ENCODE results near the gene OR2T33. TPM values are rescaled to one million over a fixed set of nuclear protein-coding genes. Genes with fewer than 3 reads are reported as not detected.

OR2T33 gene
- total and polyA plus RNA-seq, 11 donors, result not detected

- ATAC-seq (no peak), DNase-seq (no peak)
- H3K27me3 ChIP-seq, result no peaks in the 10 kb centered on the region
- no peaks in the 10 kb centered on the region for H3K36me3 ChIP-seq
- WGBS, 4 donors, result 10 to 13% (median 12%) methylated on average over 14 of the region's 14 CpGs
- no peak overlapping the region for H3K4me3 ChIP-seq
- H3K4me1 ChIP-seq, result no peaks in the 10 kb centered on the region
- H3K27ac ChIP-seq, result no peak overlapping the region
- H3K9me3 ChIP-seq, result no peaks in the 10 kb centered on the region
- intact Hi-C loops (cut with DNase I), result no loop called here
- TF ChIP-seq CTCF (IDR thresholded peaks at IDR 0.05) (peak in 11 of 12 donors; percentile 24 to 60 (median 43)), POLR2A (IDR thresholded peaks at IDR 0.05) (no peak)
Observed at GRCh38 chr1:248243204-248243603, 34.6 kb downstream of the OR2T33 start.

- no peaks in the 10 kb centered on the region for H3K36me3 ChIP-seq
- peaks cover 0 to 1% (median 0%) of the 10 kb centered on the region in 12 donors for H3K9me3 ChIP-seq
- H3K4me1 ChIP-seq, result no peaks in the 10 kb centered on the region
- TF ChIP-seq POLR2A (IDR thresholded peaks at IDR 0.05) (no peak), CTCF (IDR thresholded peaks at IDR 0.05) (no peak)
- DNase-seq, result no peak
- no peaks in the 10 kb centered on the region for H3K27me3 ChIP-seq
- no peak overlapping the region for H3K27ac ChIP-seq
- H3K4me3 ChIP-seq, result no peak overlapping the region
- intact Hi-C loops (cut with DNase I), result no loop called here
- no peak for ATAC-seq
- 88 to 90% (median 89%) methylated on average over 9 of the region's 9 CpGs for WGBS, 4 donors
Observed at GRCh38 chr1:248239478-248239877, 38.3 kb downstream of the OR2T33 start.

- no peak for DNase-seq
- intact Hi-C loops (cut with DNase I), result no loop called here
- 61 to 76% (median 65%) methylated on average over 2 of the region's 2 CpGs for WGBS, 4 donors
- ATAC-seq, result no peak
- Histone ChIP-seq H3K36me3 (no peaks in the 10 kb centered on the region), H3K9me3 (peaks cover 0 to 18% (median 0%) of the 10 kb centered on the region in 12 donors), H3K4me1 (no peaks in the 10 kb centered on the region), H3K27me3 (no peaks in the 10 kb centered on the region), H3K27ac (no peak within 1 kb of the TSS), H3K4me3 (no peak within 1 kb of the TSS)
- TF ChIP-seq POLR2A (IDR thresholded peaks at IDR 0.05) (no peak), CTCF (IDR thresholded peaks at IDR 0.05) (no peak)
Observed at GRCh38 chr1:248231117-248231516, 46.7 kb downstream of the OR2T33 start, which contains the start of gene OR2M4. Gene OR2M4 (plus strand): TSS chr1:248231417. CDS start chr1:248238929, 7,512 bp downstream.

GRCh38 chr1:248229360-248229908, 48.3 kb downstream of the OR2T33 start:
- no peak for DNase-seq
- no peak for ATAC-seq
- WGBS, 4 donors, result 57 to 61% (median 59%) methylated on average over 5 to 6 of the region's 6 CpGs
- Histone ChIP-seq H3K4me1 (no peaks in the 10 kb centered on the region), H3K4me3 (no peak overlapping the region), H3K36me3 (no peaks in the 10 kb centered on the region), H3K27ac (no peak overlapping the region), H3K9me3 (peaks cover 0 to 17% (median 0%) of the 10 kb centered on the region in 12 donors), H3K27me3 (no peaks in the 10 kb centered on the region)
- intact Hi-C loops (cut with DNase I), result no loop called here
- TF ChIP-seq POLR2A (IDR thresholded peaks at IDR 0.05) (no peak), CTCF (IDR thresholded peaks at IDR 0.05) (no peak)

Data from heart left ventricle (tissue), 16 donors.